GM20000 (cell line): ENCODE data around the gene MAPK7.

Experiments used
- DNase-seq: peaks from one replicate; pipeline ENCODE4 v3.0.0; 2012; ENCODE audit warnings: low spot score
- TF ChIP-seq, protein P1 (sequence below): IDR thresholded peaks from 2 replicates; pipeline ENCODE4 v1.5.1; 2012; ENCODE audit warnings: mild to moderate bottlenecking, control low read depth; ENCODE audit errors: extremely low read depth, missing control alignments

MAPK7 gene

DNA sequence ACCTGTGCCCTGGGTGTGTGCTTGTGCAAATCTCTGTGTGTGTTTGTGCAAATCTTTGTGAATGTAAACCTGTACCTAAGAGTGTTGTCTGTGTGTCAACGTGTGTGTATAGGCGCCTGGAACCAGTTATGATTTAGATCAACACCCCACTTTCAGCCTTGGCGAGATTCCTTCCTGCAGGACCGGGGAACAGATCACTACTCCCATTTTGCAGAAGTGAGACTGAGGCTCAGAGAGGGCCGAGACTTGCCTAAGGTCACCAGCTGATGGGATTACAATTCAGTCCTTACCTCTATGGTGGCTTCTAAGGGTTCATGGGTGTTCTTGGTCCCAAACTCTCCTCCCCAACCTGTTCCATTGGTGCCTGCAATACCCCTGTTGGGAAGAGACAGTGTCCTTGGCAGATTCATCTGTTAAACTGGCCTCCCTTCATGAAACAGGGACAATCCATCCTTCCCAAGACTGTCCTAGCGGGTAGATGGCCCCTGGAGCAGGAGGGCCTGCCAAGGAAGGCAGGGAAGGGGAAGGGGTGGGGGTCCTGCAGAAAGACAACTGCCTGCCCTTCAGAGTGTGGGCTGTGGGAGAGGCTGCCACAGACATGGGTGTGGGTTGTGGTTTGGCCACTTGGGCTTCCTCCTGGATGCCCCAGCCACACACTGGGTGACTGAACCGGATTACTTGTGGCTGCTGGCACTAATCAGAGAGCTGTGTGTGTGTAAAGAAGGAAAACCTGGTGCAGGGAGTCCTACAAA lies 6.9 kb upstream of the MAPK7 start:
- no peak for DNase-seq
- TF ChIP-seq, protein P1, sequence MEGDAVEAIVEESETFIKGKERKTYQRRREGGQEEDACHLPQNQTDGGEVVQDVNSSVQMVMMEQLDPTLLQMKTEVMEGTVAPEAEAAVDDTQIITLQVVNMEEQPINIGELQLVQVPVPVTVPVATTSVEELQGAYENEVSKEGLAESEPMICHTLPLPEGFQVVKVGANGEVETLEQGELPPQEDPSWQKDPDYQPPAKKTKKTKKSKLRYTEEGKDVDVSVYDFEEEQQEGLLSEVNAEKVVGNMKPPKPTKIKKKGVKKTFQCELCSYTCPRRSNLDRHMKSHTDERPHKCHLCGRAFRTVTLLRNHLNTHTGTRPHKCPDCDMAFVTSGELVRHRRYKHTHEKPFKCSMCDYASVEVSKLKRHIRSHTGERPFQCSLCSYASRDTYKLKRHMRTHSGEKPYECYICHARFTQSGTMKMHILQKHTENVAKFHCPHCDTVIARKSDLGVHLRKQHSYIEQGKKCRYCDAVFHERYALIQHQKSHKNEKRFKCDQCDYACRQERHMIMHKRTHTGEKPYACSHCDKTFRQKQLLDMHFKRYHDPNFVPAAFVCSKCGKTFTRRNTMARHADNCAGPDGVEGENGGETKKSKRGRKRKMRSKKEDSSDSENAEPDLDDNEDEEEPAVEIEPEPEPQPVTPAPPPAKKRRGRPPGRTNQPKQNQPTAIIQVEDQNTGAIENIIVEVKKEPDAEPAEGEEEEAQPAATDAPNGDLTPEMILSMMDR = no peak

DNA sequence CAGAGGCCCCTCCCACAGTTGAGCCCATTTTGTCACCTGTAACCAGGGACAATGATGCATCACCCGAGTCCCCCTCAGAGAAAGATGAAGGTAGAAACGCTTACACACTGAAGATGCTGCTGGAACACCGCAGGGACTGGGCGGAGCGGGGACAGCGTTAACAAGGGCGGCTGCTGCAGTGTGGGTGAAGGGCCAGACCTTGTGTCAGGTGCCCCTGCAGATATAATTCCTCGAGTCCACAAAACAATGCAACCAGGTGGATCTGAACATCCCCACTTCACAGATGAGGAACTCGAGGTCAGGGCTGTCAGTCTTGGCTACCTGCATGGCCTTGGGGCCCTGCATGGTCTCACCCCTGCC lies 6.3 kb upstream of the MAPK7 start:
- no peak for DNase-seq
- TF ChIP-seq, protein P1 = no peak

DNA sequence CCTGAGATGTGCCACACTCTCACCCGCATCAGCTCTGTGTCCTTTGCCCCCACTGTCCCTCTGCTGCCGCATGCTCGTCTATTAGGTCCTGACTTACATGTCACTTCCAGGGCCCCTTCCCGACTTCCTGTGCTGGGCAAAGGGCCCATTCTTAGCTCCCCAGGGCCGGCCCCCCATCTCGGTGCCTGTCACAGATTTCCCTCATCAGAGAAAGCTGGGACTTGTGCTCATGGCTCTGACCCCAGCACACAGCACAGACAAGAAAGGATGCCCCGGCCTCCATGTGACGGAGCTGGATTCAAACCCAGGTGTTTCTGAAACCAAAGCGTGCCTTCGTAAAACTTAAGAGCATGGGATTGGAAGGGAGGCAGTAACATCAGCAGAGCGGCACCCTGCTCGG lies 5.9 kb upstream of the MAPK7 start:
- DNase-seq = no peak
- TF ChIP-seq, protein P1 = no peak

DNA sequence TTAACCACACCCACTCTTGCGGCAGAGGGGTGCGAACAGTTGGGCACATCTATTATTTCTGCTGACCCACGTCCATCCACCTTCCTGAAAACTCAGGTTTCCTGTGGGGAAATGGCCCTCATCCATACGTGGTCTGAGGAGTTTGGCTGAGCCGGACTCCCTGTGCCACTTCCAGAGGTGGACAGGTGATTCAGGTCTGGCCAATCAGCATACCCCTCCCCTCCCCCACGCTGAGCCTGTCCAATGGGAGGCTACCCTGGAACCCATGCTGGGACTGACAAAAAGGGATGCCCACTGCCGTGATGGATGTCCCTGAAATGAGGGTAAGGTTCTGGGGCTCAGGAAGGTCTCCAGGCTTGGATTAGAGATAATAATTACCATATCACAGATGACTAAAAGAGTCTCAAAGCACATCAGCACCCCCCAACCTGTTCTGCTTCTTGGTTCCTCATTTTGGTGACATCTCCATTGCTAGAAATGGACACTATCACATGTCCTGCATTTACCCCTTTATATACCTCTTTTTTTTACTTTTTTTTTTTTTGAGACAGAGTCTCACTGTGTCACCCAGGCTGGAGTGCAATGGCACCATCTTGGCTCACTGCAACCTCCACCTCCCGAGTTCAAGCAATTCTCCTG lies 5.3 kb upstream of the MAPK7 start:
- no peak for DNase-seq
- TF ChIP-seq, protein P1 = no peak

DNA sequence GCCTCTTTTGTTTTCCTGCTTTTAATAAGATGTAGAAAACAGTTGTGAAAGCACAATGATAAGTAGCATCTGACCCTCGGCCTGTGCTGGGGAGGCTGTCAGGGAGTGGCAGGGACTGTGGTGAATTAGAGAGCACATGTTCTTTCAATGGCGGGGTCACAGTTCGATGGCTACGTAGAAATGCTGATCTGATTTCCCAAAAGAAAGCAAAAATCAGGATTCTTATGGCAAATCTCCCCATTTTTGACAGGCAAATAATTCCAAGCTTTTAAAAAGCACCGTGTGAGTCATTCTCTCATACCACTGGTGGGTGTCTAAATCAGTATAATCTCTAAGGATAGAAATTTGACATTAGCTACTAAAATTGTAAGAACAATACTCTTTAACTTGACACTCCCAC lies 4.2 kb upstream of the MAPK7 start:
- TF ChIP-seq, protein P1 = no peak
- DNase-seq = no peak

DNA sequence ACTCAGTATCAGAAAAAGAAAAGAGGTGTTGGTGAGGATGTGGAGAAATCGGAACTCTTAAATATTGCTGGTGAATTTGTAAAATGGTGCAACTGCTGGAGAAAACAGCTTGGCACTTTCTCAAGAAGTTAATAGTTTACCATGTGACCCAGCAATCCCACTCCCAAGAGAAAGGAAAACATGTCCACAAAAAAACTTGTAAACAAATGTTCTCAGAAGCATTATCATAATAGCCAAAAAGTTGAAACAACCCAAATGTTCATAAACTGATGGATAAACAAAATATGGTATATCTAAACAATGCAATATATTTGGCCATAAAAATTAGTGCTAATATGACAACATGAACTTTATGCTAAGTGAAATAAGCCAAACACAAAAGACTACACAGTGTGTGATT lies 2.6 kb upstream of the MAPK7 start:
- TF ChIP-seq, protein P1 = no peak

DNA sequence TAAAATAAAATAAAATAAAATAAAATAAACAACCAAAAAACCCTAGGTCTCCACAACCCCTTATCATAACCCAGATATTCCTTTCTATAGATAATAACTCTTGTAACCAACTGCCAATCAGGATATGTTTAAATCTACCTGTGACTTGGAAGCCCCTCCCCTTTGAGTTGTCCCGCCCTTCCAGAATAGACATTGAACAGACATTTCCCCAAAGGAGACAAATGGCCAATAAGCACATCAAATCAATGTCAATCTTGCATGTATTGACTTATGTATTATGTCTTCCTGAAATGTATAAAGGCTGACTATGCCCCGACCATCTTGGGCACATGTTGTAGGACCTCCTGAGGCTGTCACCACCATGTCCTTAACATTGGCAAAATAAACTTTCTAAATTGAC lies 1.5 kb upstream of the MAPK7 start:
- TF ChIP-seq, protein P1 = no peak

More for the DNA sequence above, 2.6 kb upstream of the MAPK7 start:
- DNase-seq = no peak

More for the DNA sequence above, 1.5 kb upstream of the MAPK7 start:
- DNase-seq = no peak
